GM06990 (cell line): ENCODE measurements around the gene DUSP7.

ENCODE experiments used
- DNase-seq: peaks from one replicate; pipeline ENCODE4 v3.0.0-alpha.2; 2011; ENCODE audit not compliant: insufficient read length; ENCODE audit errors: extremely low read depth
- H3K27me3 ChIP-seq: replicated peaks from 2 replicates; pipeline ENCODE4 v1.6.0; 2011; ENCODE audit warnings: low read length; ENCODE audit not compliant: control insufficient read depth, insufficient read depth
- H3K36me3 ChIP-seq: 2 replicates; pipeline ENCODE4 v1.5.1; 2011; ENCODE audit warnings: low read length; ENCODE audit not compliant: control insufficient read depth, insufficient read depth
- H3K4me3 ChIP-seq: replicated peaks from 2 replicates; pipeline ENCODE4 v1.5.1; 2011; ENCODE audit warnings: low read depth, mild to moderate bottlenecking, control low read depth, low read length
- TF ChIP-seq, protein P1 (sequence below): IDR thresholded peaks from 2 replicates; pipeline ENCODE4 v1.5.1; 2011; ENCODE audit warnings: low read length, control low read depth, mild to moderate bottlenecking, inconsistent platforms; ENCODE audit not compliant: insufficient read depth, poor library complexity, severe bottlenecking

DUSP7 gene

DNA sequence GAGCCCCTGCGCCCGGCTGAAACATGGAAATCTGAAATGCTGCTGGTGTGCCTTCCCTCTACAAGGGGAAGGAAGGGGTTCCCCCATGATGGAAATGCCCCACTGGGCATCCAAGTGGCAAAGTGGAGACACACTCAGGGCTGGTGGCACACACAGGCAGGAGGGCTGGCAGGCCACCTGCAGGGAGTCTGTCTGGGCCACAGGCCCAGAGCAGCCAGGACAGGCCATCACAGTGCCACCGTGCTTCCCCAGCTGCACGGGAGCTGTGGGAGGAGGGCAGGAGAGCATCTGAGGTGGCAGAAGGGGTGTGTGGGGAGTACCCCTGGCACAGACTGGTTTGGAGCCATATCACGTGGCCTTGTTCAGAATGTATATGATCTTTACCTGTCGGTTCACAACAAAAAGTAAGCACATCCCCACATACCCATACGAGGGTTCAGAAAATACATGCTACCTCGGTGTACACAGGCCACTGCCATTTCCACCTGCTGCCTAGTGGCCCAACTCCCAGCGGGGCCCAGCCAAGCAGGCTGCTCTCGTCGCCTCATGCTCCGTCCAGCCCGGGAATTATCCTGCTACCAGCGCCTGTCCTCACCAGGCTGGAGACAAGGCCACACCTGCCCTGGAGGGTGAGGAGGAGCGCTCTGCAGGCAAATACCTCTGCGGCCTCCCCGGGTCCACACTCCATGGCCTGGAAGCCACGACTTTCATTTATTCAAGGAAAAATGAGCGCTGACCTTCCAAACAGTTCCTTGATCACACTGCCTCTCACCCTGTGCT is 22.6 kb upstream of the DUSP7 start:
- no peak overlapping the region for H3K4me3 ChIP-seq
- no peaks in the 10 kb centered on the region for H3K27me3 ChIP-seq
- H3K36me3 ChIP-seq = peaks cover 4% of the 10 kb centered on the region
- TF ChIP-seq, protein P1, sequence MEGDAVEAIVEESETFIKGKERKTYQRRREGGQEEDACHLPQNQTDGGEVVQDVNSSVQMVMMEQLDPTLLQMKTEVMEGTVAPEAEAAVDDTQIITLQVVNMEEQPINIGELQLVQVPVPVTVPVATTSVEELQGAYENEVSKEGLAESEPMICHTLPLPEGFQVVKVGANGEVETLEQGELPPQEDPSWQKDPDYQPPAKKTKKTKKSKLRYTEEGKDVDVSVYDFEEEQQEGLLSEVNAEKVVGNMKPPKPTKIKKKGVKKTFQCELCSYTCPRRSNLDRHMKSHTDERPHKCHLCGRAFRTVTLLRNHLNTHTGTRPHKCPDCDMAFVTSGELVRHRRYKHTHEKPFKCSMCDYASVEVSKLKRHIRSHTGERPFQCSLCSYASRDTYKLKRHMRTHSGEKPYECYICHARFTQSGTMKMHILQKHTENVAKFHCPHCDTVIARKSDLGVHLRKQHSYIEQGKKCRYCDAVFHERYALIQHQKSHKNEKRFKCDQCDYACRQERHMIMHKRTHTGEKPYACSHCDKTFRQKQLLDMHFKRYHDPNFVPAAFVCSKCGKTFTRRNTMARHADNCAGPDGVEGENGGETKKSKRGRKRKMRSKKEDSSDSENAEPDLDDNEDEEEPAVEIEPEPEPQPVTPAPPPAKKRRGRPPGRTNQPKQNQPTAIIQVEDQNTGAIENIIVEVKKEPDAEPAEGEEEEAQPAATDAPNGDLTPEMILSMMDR = no peak
- DNase-seq = no peak

DNA sequence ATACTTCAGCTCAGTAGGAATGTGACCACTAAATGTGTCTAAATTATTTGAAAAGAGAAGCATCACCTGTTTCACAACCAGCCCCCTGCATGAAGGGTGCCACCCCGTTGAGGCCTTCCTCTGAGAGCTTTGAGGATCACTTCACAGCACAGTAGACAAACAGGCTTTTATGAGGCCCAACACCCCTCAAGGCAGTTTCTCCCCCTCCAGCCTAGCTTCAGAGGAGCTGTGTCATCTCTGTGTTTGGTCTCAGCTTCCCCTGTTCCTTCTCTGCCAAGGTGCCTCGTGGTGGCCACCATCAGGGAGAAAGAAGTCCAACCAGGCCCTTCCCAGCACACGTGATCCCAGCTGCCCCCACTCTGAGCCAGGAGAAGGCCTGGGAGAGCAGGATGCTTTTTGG is 21.6 kb upstream of the DUSP7 start:
- H3K36me3 ChIP-seq = peaks cover 4% of the 10 kb centered on the region
- H3K4me3 ChIP-seq = no peak overlapping the region
- no peaks in the 10 kb centered on the region for H3K27me3 ChIP-seq
- no peak for DNase-seq
- TF ChIP-seq, protein P1 = no peak

DNA sequence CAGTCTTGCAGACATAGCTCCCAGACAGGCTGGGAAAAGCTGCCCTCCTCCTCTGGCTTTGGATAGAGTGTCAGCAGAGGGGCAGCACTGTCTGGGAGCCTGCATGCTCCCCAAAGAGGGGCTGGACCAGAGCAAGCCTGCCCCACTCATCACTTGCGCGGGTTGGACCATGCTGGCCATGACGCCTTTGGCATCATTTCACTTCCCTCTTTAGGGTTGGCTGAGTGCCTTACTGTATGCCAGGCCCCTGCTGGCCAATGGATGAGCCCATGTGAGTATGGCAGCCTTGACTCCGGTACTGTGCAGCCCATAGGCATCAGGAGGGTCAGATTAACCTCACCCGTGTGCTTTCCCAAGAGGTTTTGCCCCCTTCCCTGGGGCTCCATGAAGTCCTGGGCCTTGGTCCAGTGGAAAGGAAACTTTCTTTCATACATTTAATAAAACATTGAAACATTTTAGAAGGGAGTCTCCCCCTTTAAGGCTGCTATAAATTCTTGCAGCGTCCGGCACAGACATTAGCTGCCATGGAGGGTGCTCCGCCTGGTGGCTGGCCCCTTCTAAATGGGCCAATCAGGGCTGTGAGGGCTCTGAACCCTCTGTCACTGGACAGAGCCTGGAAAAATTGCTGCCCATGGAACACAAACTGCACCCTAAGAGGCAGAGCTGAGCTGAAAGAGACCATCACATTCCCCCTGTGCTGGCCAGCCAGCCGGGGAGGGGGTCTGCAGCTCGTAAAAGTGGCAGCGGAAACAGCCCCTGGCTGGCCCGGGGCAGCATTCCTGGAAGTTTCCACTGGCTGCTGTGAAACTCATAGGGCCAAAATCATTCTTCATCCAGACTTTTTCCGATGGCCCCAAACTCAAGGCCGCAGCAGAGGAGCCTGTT is 20.8 kb upstream of the DUSP7 start:
- no peaks in the 10 kb centered on the region for H3K27me3 ChIP-seq
- DNase-seq = no peak
- no peak overlapping the region for H3K4me3 ChIP-seq
- TF ChIP-seq, protein P1 = no peak
- H3K36me3 ChIP-seq = peaks cover 4% of the 10 kb centered on the region

DNA sequence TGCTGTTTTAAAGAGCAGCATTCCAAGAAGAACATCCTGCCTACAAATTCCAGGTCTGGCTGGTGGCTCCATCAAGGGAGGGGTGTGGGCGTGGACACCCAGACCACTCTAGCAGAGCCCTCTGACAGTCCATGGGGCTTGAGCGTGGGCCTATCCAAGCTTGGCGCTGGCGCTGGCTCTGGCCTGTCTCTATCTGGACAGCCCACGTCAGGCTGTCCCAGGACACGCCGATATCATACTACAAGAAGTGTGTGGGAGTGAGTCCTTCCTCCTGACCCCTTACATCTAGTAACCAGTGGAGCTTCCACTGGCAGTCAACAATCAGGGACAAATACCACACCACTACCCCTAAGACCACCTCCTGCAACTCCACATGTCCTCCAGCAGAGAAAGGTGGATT is 17.1 kb upstream of the DUSP7 start:
- peaks cover 2% of the 10 kb centered on the region for H3K36me3 ChIP-seq
- H3K27me3 ChIP-seq = no peaks in the 10 kb centered on the region
- no peak for DNase-seq
- H3K4me3 ChIP-seq = no peak overlapping the region
- TF ChIP-seq, protein P1 = no peak

DNA sequence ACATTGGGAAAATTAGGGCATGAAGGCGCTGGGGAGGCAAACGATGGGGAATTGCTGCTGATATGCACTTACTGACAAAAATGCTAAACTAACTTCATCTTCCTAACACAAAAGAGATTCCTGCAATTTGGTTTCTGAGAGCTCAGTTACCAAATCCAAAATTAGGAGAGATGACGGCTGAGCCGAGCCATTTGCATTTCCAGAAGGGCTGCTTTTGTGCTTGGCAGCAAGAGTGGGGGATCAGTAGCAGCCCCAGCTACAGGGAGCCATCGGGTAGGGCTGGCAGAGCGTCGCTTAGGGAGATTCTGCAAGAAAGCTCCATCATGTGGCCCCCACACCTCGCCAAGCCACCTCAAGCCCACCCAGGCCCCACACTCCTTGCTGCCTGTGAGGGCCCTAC is 16.1 kb upstream of the DUSP7 start:
- Histone ChIP-seq H3K27me3 (no peaks in the 10 kb centered on the region), H3K36me3 (peaks cover 2% of the 10 kb centered on the region), H3K4me3 (no peak overlapping the region)
- TF ChIP-seq, protein P1 = no peak
- DNase-seq = no peak
